Osteoblast (primary cell): ENCODE results near the gene FAM162A. TPM values are rescaled to one million over a fixed set of nuclear protein-coding genes. Genes with fewer than 3 reads are reported as not detected.

Experiments
- DNase-seq: peaks from one replicate; pipeline ENCODE4 v3.0.0; 2011; ENCODE audit warnings: low spot score, mixed read lengths; ENCODE audit not compliant: insufficient read length; ENCODE audit errors: missing footprints
- H2AFZ ChIP-seq: 2 replicates; pipeline ENCODE4 v1.6.0; 2011; ENCODE audit warnings: mild to moderate bottlenecking, low read length
- H3K27ac ChIP-seq: 2 replicates; pipeline ENCODE4 v1.5.1; 2011; ENCODE audit warnings: mild to moderate bottlenecking, low read depth, low read length, moderate library complexity
- H3K27me3 ChIP-seq: 2 replicates; pipeline ENCODE4 v1.6.0; 2012; ENCODE audit warnings: mild to moderate bottlenecking, control low read depth, inconsistent platforms, low read length, moderate library complexity; ENCODE audit not compliant: insufficient read depth
- H3K36me3 ChIP-seq: 2 replicates; pipeline ENCODE4 v1.5.1; 2011; ENCODE audit warnings: mild to moderate bottlenecking, low read length, control low read depth, moderate library complexity; ENCODE audit not compliant: insufficient read depth
- H3K4me1 ChIP-seq: 2 replicates; pipeline ENCODE4 v1.5.1; 2011; ENCODE audit warnings: mild to moderate bottlenecking, low read length, control low read depth, moderate library complexity; ENCODE audit not compliant: insufficient read depth
- H3K4me2 ChIP-seq: 2 replicates; pipeline ENCODE4 v1.6.0; 2011; ENCODE audit warnings: mild to moderate bottlenecking, low read length; ENCODE audit not compliant: insufficient read depth
- H3K4me3 ChIP-seq: fragments of 200-600 bp; sonication (generic); 3 replicates; pipeline ENCODE4 v1.5.1; 2012; ENCODE audit warnings: mild to moderate bottlenecking, low read length, inconsistent platforms; ENCODE audit not compliant: insufficient read depth
- H3K79me2 ChIP-seq: 2 replicates; pipeline ENCODE4 v1.6.0; 2012; ENCODE audit warnings: mild to moderate bottlenecking, low read length, control low read depth, inconsistent platforms; ENCODE audit not compliant: insufficient read depth
- H3K9me3 ChIP-seq: 2 replicates; pipeline ENCODE4 v1.5.1; 2011; ENCODE audit warnings: low read depth, low read length, control low read depth
- H4K20me1 ChIP-seq: 2 replicates; pipeline ENCODE4 v1.6.0; 2012; ENCODE audit warnings: mild to moderate bottlenecking, low read length, control low read depth; ENCODE audit not compliant: insufficient read depth
- CTCF ChIP-seq: IDR thresholded peaks from 2 replicates; pipeline ENCODE4 v1.5.1; 2011; ENCODE audit warnings: mild to moderate bottlenecking, low read depth, low read length, moderate library complexity; ENCODE audit errors: extremely low read depth
- small RNA-seq: library from RNA; depleted of rRNA; stranded (forward); fragments of <200 nt; gene quantifications from one replicate; pipeline ENCODE3, GENCODE V24; 2012
- total RNA-seq: library from RNA; depleted of rRNA; stranded (reverse); fragments of >200 nt; gene quantifications from 2 replicates; pipeline ENCODE4 v1.2.3, GENCODE V29; 2012

The FAM162A gene
- total RNA-seq, 1 donor = 6.5 TPM

GRCh38 chr3:122461806-122462205, 77.8 kb downstream of the FAM162A start:
- Histone ChIP-seq H3K27ac (no peak overlapping the region), H3K36me3 (peaks cover 60% of the 10 kb centered on the region), H2AFZ (no peak overlapping the region), H4K20me1 (peaks cover 10% of the 10 kb centered on the region), H3K27me3 (no peaks in the 10 kb centered on the region), H3K9me3 (no peaks in the 10 kb centered on the region), H3K4me2 (no peak overlapping the region), H3K79me2 (peaks cover 42% of the 10 kb centered on the region), H3K4me3 (no peak overlapping the region), H3K4me1 (no peaks in the 10 kb centered on the region)
- no peak for DNase-seq
- no peak for TF ChIP-seq CTCF

Small RNA genes within 50 kb of the gene (small RNA-seq; reads per million reads assigned to genes)
- gene AC083798.1 = not detected

Other genes starting within 250 kb of the FAM162A start
- gene CASR, start 200.5 kb upstream of the FAM162A start, total RNA-seq = not detected in 2 replicates
- 18.1 and 18.3 TPM in 2 replicates for gene CSTA, start 58.9 kb upstream of the FAM162A start, total RNA-seq
- 17.0 and 17.1 TPM in 2 replicates for gene MIX23, start 951 bp upstream of the FAM162A start, total RNA-seq
- gene WDR5B, start 31.9 kb downstream of the FAM162A start, total RNA-seq = 9.8 and 10.9 TPM in 2 replicates
- 44.5 and 48.1 TPM in 2 replicates for gene KPNA1, start 130.8 kb downstream of the FAM162A start, total RNA-seq
- gene PARP9, start 180.1 kb downstream of the FAM162A start, total RNA-seq = 29.2 and 33.3 TPM in 2 replicates
- gene DTX3L, start 180.2 kb downstream of the FAM162A start, total RNA-seq = 30.6 and 33.7 TPM in 2 replicates
- gene PARP15, start 193.5 kb downstream of the FAM162A start, total RNA-seq = 3.2 and 3.6 TPM in 2 replicates